ENCODE results near the gene MFAP1.
"Not testable (repeated sequence)": the region's sequence is repeated elsewhere in the genome, so short reads cannot be mapped to it uniquely, and the experiment has no call there.

MFAP1 gene

GRCh38 chr15:43824302-43825246, at the start of gene MFAP1:
MFAP1 (minus strand) TSS chr15:43824690; CDS start chr15:43824569, 121 bp downstream.
- peak; percentile 93 for FAIRE-seq

GRCh38 chr15:43873651-43874050, 49.2 kb upstream of the MFAP1 start:
- FAIRE-seq: no peak

- FAIRE-seq: peak; percentile 77
Observed at GRCh38 chr15:43872416-43873020, 48.0 kb upstream of the MFAP1 start.

- no peak for FAIRE-seq
Observed at GRCh38 chr15:43871835-43872234, 47.3 kb upstream of the MFAP1 start.

- no peak for FAIRE-seq
Observed at GRCh38 chr15:43868406-43868805, 43.9 kb upstream of the MFAP1 start.

GRCh38 chr15:43867096-43867495, 42.6 kb upstream of the MFAP1 start:
- FAIRE-seq: no peak

- not testable (repeated sequence) for FAIRE-seq
Observed at GRCh38 chr15:43866636-43867035, 42.1 kb upstream of the MFAP1 start.

GRCh38 chr15:43859546-43859945, 35.1 kb upstream of the MFAP1 start:
- FAIRE-seq: no peak

GRCh38 chr15:43854801-43855200, 30.3 kb upstream of the MFAP1 start:
- no peak for FAIRE-seq

- FAIRE-seq: no peak
Observed at GRCh38 chr15:43852607-43853006, 28.1 kb upstream of the MFAP1 start.

GRCh38 chr15:43851251-43851650, 26.8 kb upstream of the MFAP1 start:
- no peak for FAIRE-seq

- FAIRE-seq: no peak
Observed at GRCh38 chr15:43845421-43845820, 20.9 kb upstream of the MFAP1 start.

- not testable (repeated sequence) for FAIRE-seq
Observed at GRCh38 chr15:43832485-43832884, 8.0 kb upstream of the MFAP1 start.

- not testable (repeated sequence) for FAIRE-seq
Observed at GRCh38 chr15:43831519-43832052, 7.1 kb upstream of the MFAP1 start.

GRCh38 chr15:43830691-43831275, 6.3 kb upstream of the MFAP1 start:
- not testable (repeated sequence) for FAIRE-seq

- not testable (repeated sequence) for FAIRE-seq
Observed at GRCh38 chr15:43829951-43830540, 5.6 kb upstream of the MFAP1 start.

GRCh38 chr15:43828061-43828657, 3.7 kb upstream of the MFAP1 start:
- no peak for FAIRE-seq

GRCh38 chr15:43826508-43827341, 2.2 kb upstream of the MFAP1 start, which contains the start of gene WDR76:
WDR76 (plus strand) TSS chr15:43827002; CDS start chr15:43827033, 31 bp downstream.
- FAIRE-seq: no peak

GRCh38 chr15:43826029-43826507, 1.6 kb upstream of the MFAP1 start:
- FAIRE-seq: no peak

GRCh38 chr15:43825305-43825704, 815 bp upstream of the MFAP1 start:
- FAIRE-seq: not testable (repeated sequence)

GRCh38 chr15:43821505-43821904, 3.0 kb downstream of the MFAP1 start:
- no peak for FAIRE-seq
